HTR-8/SVneo (cell line): ENCODE data around the gene IGSF21.
"Not testable (repeated sequence)": the region's sequence is repeated elsewhere in the genome, so short reads cannot be mapped to it uniquely, and the experiment has no call there.

ENCODE experiments used
- DNase-seq: peaks from one replicate; pipeline ENCODE4 v3.0.0; 2011; ENCODE audit warnings: low spot score, mixed read lengths; ENCODE audit not compliant: insufficient read length
- FAIRE-seq: peaks from 2 replicates; lab custom pipeline; 2011; peaks lifted over from hg19 to GRCh38; lab: Jason Lieb, UNC

Gene IGSF21

DNA sequence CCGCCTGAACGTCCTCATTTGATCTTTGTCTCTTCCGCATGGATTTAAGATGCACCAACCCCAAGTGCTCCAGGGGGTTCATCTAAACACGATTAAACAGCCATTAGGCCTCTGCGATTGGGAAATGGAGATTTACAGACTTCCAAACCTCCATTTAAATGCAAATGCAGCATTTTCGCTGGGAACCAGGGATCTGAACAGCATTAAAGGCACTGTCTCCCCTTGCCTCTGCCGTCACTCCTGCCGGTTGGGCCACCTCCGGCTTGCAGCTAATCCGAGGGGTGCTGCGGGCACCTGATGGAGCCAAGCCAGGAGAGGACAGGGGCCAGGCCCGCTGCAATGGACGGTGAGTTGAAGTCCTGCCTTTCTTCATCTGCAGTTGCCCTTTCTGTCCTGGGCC is 302.8 kb downstream of the IGSF21 start:
- FAIRE-seq, result no peak
- no peak for DNase-seq

DNA sequence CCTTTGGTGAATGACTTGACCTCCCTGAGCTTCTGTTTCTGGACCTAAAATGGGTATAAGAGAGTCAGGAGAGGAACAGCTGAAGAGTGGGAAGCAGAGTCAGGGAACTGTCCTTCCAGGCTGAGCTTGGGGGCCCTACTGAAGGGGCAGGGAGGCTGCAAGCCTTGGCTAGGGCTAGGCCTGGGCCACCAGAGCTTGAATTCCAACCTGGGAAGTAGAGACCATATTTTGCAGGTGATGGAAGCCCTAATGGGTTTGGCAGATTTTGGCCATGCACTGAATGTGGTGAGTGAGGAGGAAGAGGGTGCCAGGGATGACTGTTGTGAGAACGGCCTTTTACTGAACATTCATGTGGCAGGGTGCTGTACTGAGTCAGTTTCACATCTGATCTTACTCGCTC is 303.7 kb downstream of the IGSF21 start:
- DNase-seq, result no peak
- no peak for FAIRE-seq

DNA sequence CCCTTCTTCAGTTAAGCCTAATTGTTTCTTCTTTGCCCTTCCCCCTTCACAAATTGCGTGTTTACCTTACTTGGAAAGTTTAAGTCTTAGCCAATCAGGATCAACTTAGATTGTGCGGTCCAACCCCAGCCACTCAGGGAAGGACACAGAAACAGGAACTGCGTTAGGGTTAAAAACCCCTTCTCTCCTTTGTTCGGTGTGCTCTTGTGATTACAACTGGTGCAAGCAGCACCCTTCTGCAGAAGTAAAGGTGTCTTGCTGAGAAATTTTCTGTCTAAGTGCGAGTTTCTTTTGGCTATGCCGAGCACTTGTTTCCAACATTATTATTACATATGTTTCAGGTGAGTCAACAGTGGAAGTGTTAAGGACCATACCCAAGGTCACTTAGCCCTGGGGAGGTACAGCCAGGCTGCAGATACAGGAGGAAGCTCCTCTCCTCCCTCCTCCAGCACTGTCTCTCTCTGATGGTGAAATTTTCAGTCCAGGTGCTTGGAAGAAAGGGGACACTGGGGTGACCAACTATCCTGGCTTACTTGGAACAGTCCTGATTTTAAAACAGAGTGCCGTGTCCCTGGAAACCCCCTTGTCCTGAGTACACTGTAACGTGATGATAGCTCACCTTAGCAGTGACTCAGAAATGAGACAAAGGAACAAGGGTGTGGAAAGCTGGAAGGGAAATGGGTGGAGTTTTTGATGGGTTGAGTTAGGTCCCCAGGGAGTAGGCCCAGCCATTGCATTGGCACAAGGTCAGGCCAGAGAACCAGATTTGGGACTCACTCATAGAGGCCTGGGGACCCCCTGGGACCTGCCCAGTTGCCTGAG is 304.4 kb downstream of the IGSF21 start:
- no peak for DNase-seq
- no peak for FAIRE-seq

DNA sequence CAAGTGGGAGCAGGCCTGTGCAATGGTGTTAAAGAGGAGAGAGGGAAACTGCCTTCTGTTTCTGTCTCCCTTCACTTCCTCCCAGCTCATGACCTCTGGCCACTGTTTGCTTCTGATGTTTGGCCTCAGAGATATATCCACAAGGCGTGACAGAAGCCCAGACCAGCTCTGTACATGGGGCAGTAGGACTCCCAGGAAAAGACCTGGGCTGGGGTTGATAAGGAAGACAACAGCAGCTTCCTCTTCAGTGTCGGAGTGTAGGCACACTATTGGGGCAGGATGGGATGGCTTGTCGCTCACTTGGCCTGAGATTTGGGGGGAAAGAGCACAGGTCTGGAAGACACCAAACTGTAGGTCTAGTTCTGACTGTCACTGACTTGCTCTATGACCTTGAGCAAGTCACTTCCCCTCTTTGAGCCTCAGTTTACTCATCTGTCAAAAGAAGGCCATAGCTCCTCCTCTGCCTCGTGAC is 305.3 kb downstream of the IGSF21 start:
- no peak for DNase-seq
- FAIRE-seq, result no peak

DNA sequence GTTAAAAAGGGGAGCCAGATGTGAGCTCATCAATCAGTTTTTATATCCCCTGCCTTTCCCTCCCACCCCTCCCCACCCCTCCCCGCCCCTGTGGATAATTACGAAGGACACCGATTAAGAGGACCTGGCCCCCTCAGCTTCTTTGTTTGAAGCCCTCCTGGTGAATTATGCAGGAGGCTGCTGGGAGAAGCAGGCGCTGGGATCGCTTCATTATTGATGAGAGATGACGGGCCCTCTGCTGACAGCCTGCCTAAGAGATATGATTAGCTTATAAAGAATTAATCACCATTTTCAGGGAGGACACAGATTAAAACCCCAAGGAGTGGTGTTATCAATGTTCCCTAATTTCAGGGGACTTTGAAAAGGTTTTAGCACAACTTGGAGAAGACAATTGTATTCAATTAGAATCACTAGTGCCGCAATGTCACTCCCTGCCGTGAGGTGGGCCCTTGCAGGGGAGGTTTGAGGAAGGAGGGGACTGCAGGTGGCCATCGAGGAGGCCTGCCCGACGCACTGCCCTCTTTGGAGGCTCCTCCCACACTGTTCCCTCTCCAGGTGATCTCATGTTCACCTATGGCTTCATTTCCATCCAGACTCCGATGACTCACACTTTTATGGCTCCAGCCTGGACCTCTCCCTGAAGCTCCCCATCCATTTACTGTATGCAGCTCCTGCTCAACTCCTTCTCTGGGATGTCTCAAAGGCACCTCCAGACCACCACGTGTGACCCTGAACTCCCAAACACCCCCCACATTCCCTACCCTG is 306.1 kb downstream of the IGSF21 start:
- DNase-seq, result no peak
- FAIRE-seq, result no peak

DNA sequence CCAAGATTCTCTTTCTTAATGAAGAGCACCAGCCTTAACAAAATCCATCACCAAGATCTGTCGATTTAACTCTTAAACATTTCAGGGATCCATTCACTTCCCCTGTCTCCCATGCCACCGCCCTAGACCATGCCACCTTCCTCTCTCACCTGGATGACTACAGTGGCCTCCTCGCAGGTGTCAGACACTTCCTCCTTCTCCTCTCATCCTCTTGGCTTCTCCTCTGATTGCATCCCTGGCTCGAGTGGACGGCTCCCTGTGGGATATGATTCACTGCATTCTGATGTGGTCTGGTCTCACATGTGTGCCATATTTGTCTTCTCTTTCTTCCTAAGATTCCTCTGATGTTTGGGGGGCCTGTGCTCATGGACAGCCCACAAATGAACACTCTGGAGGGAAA is 306.7 kb downstream of the IGSF21 start:
- no peak for DNase-seq
- FAIRE-seq, result no peak

DNA sequence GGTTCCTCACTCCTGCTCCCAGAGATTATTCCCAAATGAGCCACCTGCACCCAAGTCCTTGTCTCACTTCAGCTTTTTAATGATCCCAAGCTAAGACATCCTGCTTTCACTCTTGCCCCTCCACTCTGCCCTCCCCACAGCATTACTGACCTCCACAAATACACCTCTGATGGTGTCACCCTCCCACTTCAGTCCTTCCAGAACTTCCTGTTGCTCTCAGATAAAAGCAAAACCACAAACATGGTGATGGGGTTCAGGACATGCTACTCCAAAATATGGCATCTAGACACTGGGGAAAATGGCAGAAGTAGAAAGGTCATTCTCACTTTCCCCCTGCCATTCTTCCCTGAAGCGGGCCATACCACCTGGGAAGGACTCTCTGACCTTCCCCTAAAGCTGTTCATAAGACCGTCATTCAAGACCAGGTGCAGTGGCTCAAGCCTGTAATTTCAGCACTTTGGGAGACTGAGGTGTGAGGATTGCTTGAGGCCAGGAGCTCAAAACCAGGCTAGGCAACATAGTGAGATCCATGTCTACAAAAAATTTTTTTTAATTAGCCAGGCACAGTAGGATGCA is 307.4 kb downstream of the IGSF21 start:
- FAIRE-seq, result no peak
- no peak for DNase-seq

DNA sequence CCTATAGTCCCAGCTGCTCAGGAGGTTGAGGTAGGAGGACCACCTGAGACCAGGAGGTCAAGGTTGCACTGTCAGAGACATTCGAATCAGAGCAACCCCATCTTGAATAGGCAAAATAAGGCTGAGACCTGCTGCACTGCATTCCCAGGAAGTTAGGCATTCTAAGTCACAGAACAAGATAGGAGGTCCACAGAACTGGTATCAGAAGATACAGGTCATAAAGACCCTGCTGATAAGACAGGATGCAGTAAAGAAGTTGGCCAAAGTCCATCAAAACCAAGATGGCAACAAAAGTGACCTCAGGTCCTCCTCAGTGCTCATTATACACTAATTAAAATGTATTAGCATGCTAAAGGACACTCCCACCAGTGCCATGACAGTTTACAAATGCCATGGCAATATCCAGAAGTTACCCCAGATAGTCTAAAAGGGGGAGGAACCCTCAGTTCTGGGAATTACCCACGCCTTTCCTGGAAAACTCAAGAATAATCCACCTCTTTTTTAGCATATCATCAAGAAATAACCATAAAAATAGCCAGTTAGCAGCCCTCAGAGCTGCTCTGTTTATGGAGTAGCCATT is 307.9 kb downstream of the IGSF21 start:
- DNase-seq (no peak), FAIRE-seq (no peak)

DNA sequence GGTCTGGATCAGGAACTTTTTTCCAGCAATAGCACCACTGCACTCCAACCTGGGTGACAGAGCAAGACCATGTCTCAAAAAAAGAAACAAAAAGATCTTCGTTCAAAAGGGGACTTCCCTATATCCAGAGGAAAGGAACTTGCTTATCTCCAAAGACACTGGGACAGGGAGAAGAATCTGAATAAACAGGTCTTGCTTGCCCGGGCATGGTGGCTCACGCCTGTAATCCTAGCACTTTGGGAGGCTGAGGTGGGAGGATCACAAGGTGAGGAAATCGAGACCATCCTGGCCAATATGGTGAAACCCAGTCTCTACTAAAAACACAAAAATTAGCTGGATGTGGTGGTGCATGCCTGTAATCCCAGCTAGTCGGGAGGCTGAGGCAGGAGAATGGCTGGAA is 308.5 kb downstream of the IGSF21 start:
- not testable (repeated sequence) for FAIRE-seq, DNase-seq

DNA sequence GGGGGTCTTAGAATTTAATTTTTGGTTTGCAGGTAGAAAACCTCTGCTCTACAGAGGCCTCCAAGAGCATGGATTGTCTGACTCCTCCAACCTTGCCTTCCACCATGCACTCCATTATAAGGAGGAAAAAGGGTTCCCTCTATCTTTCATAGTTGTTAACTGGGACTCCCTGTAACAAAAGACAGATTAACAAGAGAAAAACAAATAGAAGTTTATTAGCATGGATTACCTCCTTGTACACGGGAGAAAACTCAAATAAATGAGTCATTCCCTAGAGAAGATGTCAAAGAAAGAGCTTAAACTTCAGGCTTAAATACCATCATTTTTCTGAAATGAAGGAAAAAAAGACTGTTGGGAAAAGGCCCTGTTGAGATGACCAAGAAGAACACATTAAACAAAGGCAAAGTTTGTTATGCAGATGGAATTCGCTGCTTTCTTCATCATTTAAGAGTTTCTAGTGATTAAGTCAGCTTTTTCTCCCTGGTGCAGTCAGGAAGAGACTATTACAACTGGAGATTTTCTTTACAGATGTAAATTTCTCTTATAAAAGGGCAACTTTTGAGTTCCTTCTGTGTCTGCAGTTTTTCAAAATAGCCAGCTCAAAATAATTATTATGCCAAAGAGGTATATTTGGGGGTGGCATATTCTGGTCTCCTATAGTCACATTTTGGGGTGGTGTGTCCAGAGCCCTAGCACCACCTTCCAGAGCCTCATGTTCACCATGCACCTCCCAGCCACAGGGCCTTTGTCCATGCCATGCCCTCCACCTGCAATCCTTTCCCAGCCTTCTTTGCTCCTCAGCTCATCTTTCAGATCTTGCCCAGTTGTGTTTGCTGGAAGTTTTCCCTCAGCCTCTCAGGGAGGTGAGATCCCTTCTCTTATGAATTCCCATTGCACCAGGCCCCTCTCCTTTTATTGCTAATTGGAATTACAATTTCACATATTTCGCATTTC is 310.0 kb downstream of the IGSF21 start:
- FAIRE-seq (no peak), DNase-seq (no peak)

DNA sequence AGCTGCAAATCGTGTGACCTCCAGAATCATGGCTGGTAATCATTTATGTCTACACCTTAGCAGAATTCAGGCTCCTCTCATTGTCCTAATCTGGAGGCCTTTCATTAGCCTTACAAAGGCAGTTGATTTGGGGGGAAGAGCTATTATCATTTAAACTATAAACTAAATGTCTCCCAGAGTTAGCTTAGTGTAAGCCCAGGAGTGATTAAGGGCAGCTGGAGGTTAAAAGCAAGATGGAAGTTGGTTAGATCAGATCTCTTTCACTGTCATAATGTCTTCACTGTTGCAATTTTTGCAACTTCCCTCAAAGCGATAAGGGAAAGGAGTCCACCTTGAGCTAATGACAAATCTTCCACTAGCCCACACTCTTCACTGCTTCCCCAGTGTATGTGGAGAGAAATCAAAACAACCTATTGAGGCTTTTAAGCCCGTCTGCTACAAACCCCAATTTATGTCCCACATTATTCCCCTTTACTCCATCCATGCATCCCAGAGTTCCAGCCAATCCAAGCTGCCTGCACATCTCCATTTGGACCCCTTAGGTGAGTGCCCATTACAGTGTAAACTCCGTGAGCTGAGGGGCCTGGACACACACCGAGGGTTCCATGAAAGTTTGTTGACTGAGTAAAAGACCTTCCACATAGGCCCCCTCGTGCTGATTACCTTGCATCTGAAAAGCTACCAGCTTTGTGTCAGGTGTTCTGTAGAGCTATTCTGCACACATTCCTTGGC is 311.7 kb downstream of the IGSF21 start:
- no peak for DNase-seq
- no peak for FAIRE-seq

DNA sequence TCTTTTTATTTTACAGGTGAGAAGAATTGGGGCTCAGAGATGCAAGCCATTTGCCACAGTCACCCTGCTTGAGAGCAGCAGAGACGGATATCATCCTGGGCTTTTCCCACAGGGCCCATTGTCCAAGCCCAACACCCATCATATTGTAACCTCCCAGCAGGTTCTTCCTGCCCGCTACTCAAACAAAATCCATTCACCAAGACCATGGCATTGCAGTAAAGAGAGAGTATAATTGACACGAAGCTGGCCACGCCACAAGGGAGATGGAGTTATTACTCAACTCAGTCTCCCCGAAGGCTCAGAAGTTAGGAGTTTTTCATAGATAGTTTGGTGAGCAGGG is 312.2 kb downstream of the IGSF21 start:
- no peak for DNase-seq

DNA sequence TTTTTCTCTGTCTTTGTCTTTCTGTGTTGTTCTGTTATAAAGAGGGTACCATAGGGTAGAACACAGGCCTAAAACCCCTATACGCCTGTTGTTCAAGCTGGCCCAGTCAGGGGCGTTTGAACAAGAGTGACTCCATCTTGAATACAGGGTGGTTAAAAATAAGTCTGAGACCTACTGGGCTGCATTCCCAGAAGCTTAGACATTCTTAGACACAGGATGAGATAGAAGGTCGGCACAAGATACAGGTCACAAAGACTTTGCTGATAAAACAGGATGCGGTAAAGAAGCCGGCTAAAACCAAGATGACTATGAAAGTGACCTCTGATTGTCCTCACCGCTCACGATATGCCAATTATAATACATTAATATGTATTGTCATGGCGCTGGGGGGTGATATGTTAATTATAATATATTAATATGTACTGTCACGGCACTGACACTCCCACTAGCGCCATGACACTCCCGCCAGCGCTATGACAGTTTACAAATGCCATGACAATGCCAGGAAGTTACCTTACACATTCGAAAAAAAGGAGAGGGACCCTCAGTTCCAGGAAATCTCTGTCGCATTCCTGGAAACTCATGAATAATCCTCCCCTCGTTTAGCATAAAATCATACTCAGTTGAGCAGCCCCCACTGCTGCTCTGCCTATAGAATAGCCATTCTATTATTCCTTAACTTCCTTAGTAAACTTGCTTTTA is 314.6 kb downstream of the IGSF21 start:
- DNase-seq, result no peak
- FAIRE-seq, result no peak

More for the DNA sequence above, 312.2 kb downstream of the IGSF21 start:
- FAIRE-seq, result no peak

DNA sequence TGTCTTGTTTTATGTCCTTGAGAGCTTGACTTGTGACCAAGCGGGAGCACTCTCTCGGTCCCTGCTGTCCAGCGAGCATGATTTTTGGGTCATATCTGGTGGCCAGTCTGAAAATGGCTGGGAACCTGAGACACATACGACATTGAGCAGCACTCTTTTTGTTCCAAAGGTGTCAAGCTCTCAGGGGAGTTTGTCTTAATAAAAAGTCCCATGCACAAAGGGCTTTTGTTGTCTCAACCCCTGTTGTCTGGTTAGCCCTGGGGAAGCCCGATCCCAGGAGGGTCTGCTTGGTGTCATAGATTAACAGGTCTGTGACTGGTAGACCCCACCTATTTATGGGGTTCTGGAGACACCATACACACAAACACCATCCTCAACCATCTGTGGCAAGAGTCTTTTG is 315.4 kb downstream of the IGSF21 start:
- FAIRE-seq, result no peak

DNA sequence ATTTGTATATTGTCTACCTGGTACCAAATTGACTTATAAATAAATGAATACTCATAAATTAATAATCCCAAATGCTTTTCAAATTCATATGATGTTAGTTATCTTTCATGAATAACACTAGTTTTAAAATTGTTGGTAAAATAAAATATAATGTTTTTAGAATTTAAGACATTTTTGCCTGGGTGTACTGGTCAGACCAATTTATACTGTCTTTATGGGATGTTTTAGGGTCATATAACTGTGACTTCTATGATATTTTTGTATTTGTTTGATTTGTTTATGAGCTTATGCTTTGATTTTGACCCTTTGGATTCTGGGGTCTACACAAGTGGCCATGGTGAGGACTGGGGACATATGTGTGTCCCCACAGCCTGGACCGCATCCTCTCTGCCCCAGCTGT is 319.0 kb downstream of the IGSF21 start:
- no peak for DNase-seq

More for the DNA sequence above, 315.4 kb downstream of the IGSF21 start:
- DNase-seq, result no peak

More for the DNA sequence above, 319.0 kb downstream of the IGSF21 start:
- FAIRE-seq, result no peak
